ENCODE results near the gene SETD4.

DNA sequence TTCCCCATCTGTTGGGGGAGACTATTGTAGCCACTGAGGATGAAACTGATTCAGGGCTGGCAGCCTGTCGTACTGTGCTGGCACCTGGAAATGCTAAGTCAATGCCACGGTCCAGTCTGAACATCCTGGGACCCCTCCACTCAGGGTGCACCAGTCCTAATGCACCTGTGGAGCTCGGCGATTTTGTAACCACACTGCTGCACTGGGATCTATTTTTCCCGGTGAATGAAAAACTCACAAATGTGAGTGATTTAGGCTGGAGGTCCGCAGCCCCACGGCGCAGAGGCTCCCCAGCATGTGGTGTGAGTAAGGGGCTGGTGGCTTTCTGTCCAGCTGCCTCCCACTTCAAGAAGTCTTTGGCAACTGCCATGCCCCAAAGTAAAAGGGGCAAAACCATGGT is 35.5 kb downstream of the SETD4 start:
- TF ChIP-seq, protein P1, sequence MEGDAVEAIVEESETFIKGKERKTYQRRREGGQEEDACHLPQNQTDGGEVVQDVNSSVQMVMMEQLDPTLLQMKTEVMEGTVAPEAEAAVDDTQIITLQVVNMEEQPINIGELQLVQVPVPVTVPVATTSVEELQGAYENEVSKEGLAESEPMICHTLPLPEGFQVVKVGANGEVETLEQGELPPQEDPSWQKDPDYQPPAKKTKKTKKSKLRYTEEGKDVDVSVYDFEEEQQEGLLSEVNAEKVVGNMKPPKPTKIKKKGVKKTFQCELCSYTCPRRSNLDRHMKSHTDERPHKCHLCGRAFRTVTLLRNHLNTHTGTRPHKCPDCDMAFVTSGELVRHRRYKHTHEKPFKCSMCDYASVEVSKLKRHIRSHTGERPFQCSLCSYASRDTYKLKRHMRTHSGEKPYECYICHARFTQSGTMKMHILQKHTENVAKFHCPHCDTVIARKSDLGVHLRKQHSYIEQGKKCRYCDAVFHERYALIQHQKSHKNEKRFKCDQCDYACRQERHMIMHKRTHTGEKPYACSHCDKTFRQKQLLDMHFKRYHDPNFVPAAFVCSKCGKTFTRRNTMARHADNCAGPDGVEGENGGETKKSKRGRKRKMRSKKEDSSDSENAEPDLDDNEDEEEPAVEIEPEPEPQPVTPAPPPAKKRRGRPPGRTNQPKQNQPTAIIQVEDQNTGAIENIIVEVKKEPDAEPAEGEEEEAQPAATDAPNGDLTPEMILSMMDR (IDR thresholded peaks at IDR 0.05) = no peak
- TF ChIP-seq EZH2 (IDR thresholded peaks at IDR 0.05) = no peak

All from neural progenitor cell (in vitro differentiated cells).